A549 (cell line): Measurements from ENCODE around the gene MTA3. TPM values are rescaled to one million over a fixed set of nuclear protein-coding genes. Genes with fewer than 3 reads are reported as not detected.
A peak's percentile ranks its signal among the peaks of the same experiment; 100 is the strongest.

Experiments
- ATAC-seq, 2 experiments: fragments of 200-7000 bp in 1 of 2; fragments of >200 bp in 1 of 2; cut with Nextera tagmentation in 1 of 2; cut with Tn5 transposase in 1 of 2; 3 replicates each; pipeline versions ENCODE4 v1.8.0 to v1.9.1; 2018 to 2020; ENCODE audit warnings: mild to moderate bottlenecking in 1 of 2, moderate library complexity in 1 of 2
- CTCF ChIA-PET: fragments of 300-600 bp; sonication (Branson Sonifier 250); formaldehyde crosslinking; extraction: SDS; loops from one replicate; lab custom pipeline; 2021; ENCODE audit warnings: antibody characterized with exemption, inconsistent platforms; lab: Yijun Ruan, JAX
- POLR2A ChIA-PET: fragments of 350-600 bp; formaldehyde crosslinking; extraction: SDS; loops from one replicate; lab custom pipeline; 2021; ENCODE audit warnings: antibody characterized with exemption, inconsistent platforms; lab: Yijun Ruan, JAX
- DNase-seq, 2 experiments: peaks; one replicate each; pipeline versions ENCODE4 v3.0.0 to v3.0.0-alpha.2; 2011 to 2016; ENCODE audit warnings: low read depth in 1 of 2, low spot score in 1 of 2
- FAIRE-seq: peaks from 2 replicates; lab custom pipeline; 2011; peaks lifted over from hg19 to GRCh38; lab: Jason Lieb, UNC
- H3K27ac ChIP-seq, 2 experiments: fragments of >200 bp; sonication (Bioruptor Twin); formaldehyde crosslinking; 3 replicates each; pipeline ENCODE4 v1.5.1; 2016 to 2017
- H3K4me1 ChIP-seq: fragments of >200 bp; sonication (Bioruptor Twin); formaldehyde crosslinking; 3 replicates; pipeline ENCODE4 v1.6.1; 2016
- H3K4me2 ChIP-seq: fragments of >200 bp; sonication (Bioruptor Twin); formaldehyde crosslinking; 3 replicates; pipeline ENCODE4 v1.6.1; 2016
- H3K4me3 ChIP-seq: fragments of >200 bp; sonication (Bioruptor Twin); formaldehyde crosslinking; 3 replicates; pipeline ENCODE4 v1.5.1; 2016
- H3K9me3 ChIP-seq: fragments of >200 bp; sonication (Bioruptor Twin); formaldehyde crosslinking; 3 replicates; pipeline ENCODE4 v1.6.1; 2016
- BHLHE40 ChIP-seq: IDR thresholded peaks from 2 replicates; pipeline ENCODE4 v1.6.1; 2012; ENCODE audit warnings: low read depth, low read length, inconsistent platforms
- CBX8 ChIP-seq: fragments of 200-600 bp; sonication (generic); IDR thresholded peaks from 2 replicates; pipeline ENCODE4 v1.6.1; 2016
- CEBPB ChIP-seq, 2 experiments: fragments of >200 bp in 1 of 2; sonication (Bioruptor Twin) in 1 of 2; formaldehyde crosslinking in 1 of 2; IDR thresholded peaks; 2 replicates each; pipeline ENCODE4 v1.6.1; 2012 to 2016
- CHD2 ChIP-seq: fragments of 150-350 bp; IDR thresholded peaks from 2 replicates; pipeline ENCODE4 v1.6.1; 2014; ENCODE audit warnings: low read length; ENCODE audit not compliant: partially characterized antibody
- EHMT2 ChIP-seq: fragments of 200-600 bp; sonication (generic); IDR thresholded peaks from 2 replicates; pipeline ENCODE4 v1.6.1; 2016; ENCODE audit warnings: antibody characterized with exemption, low read depth, mild to moderate bottlenecking, moderate library complexity
- EP300 ChIP-seq, 2 experiments: fragments of >200 bp; sonication (Bioruptor Twin); formaldehyde crosslinking; IDR thresholded peaks; 2 replicates in 1 of 2; 3 replicates in 1 of 2; pipeline ENCODE4 v1.6.1; 2016 to 2017
- GATA3 ChIP-seq: IDR thresholded peaks from 2 replicates; pipeline ENCODE4 v1.6.1; 2012; ENCODE audit warnings: borderline replicate concordance
- HOXA7 ChIP-seq: fragments of 250-450 bp; sonication (Bioruptor Pico); IDR thresholded peaks from 2 replicates; pipeline ENCODE4 v1.5.0; 2020; ENCODE audit warnings: mild to moderate bottlenecking, moderate library complexity
- HOXB5 ChIP-seq: fragments of 250-450 bp; sonication (Bioruptor Pico); IDR thresholded peaks from 2 replicates; pipeline ENCODE4 v1.5.0; 2020; ENCODE audit warnings: mild to moderate bottlenecking, moderate library complexity
- JUN ChIP-seq, 2 experiments: fragments of >200 bp; sonication (Bioruptor Twin); formaldehyde crosslinking; IDR thresholded peaks; 2 replicates in 1 of 2; 3 replicates in 1 of 2; pipeline ENCODE4 v1.6.1; 2016 to 2017
- PHF8 ChIP-seq: fragments of 200-600 bp; sonication (generic); IDR thresholded peaks from 2 replicates; pipeline ENCODE4 v1.6.1; 2016; ENCODE audit warnings: low read depth, mild to moderate bottlenecking, antibody characterized with exemption, moderate library complexity, borderline replicate concordance
- POLR2A ChIP-seq: IDR thresholded peaks from 2 replicates; pipeline ENCODE4 v1.6.1; 2012; ENCODE audit warnings: mild to moderate bottlenecking, low read length
- RAD21 ChIP-seq, 2 experiments: fragments of >200 bp in 1 of 2; sonication (Bioruptor Twin) in 1 of 2; formaldehyde crosslinking in 1 of 2; IDR thresholded peaks in 1 of 2; conservative IDR thresholded peaks in 1 of 2; 2 replicates in 1 of 2; 3 replicates in 1 of 2; pipeline ENCODE4 v1.6.1; 2012 to 2018; ENCODE audit warnings: inconsistent platforms in 1 of 2
- RARB ChIP-seq: fragments of 250-450 bp; sonication (Bioruptor Pico); IDR thresholded peaks from 2 replicates; pipeline ENCODE4 v1.8.0; 2021; ENCODE audit warnings: mild to moderate bottlenecking, moderate library complexity
- RNF2 ChIP-seq: fragments of 200-600 bp; sonication (generic); IDR thresholded peaks from 2 replicates; pipeline ENCODE4 v1.6.1; 2016; ENCODE audit warnings: low read depth, mild to moderate bottlenecking, antibody characterized with exemption, moderate library complexity, borderline replicate concordance
- SMC3 ChIP-seq: fragments of >200 bp; sonication (Bioruptor Twin); formaldehyde crosslinking; IDR thresholded peaks from 3 replicates; pipeline ENCODE4 v1.6.1; 2018; ENCODE audit warnings: inconsistent platforms
- TFCP2L1 ChIP-seq: fragments of 250-450 bp; sonication (Bioruptor Pico); IDR thresholded peaks from 2 replicates; pipeline ENCODE4 v1.5.0; 2021; ENCODE audit warnings: mild to moderate bottlenecking
- USF2 ChIP-seq: fragments of 450-650 bp; IDR thresholded peaks from 2 replicates; pipeline ENCODE4 v1.6.1; 2014; ENCODE audit warnings: antibody characterized with exemption
- ZFP36 ChIP-seq: fragments of 450-650 bp; IDR thresholded peaks from 2 replicates; pipeline ENCODE4 v1.6.1; 2014; ENCODE audit warnings: borderline replicate concordance; ENCODE audit not compliant: partially characterized antibody
- WGBS: methylation state at CpG from one replicate; pipeline ENCODE4 v1.1.6; 2017; ENCODE audit errors: missing lambda C conversion rate; 5-methylcytosine and 5-hydroxymethylcytosine counted together
- polyA minus RNA-seq: library from RNA; depleted of rRNA, polyadenylated mRNA; stranded (reverse); fragments of >200 nt; gene quantifications from 2 replicates; pipeline ENCODE4 v1.2.3, GENCODE V29; 2011; rRNA and poly(A)+ RNA removed
- polyA plus RNA-seq, 4 experiments: library from polyadenylated mRNA; depleted of rRNA in 3 of 4; stranded (reverse); fragments of >200 nt; fragmentation: RNase III in 1 of 4; extraction: RNeasy Plus Mini Kit Qiagen cat#74134 plus additional on column Dnase treatment in 1 of 4; gene quantifications; 2 replicates in 3 of 4; 3 replicates in 1 of 4; pipeline ENCODE4 v1.2.3, GENCODE V29; 2011 to 2017
- TF ChIP-seq, protein P1 (sequence below): fragments of >200 bp; sonication (Bioruptor Twin); formaldehyde crosslinking; IDR thresholded peaks from 3 replicates; pipeline ENCODE4 v1.5.1; 2016
- TF ChIP-seq, protein P2 (sequence below): fragments of >200 bp; sonication (Bioruptor Twin); formaldehyde crosslinking; IDR thresholded peaks from 2 replicates; pipeline ENCODE4 v1.6.1; 2016

The MTA3 gene
- polyA plus RNA-seq (2011; rRNA removed) (65.6 and 74.1 TPM in 2 replicates), polyA plus RNA-seq (2017; fragmentation: RNase III; extraction: RNeasy Plus Mini Kit Qiagen cat#74134 plus additional on column Dnase treatment) (45.3 to 52.7 TPM (median 49.3 TPM) in 3 replicates), polyA minus RNA-seq (34.5 and 46.8 TPM in 2 replicates)
- polyA plus RNA-seq (2012; cell fraction: cytosol; rRNA removed) = 30.1 and 31.6 TPM in 2 replicates
- polyA plus RNA-seq (2012; cell fraction: nucleus; rRNA removed) = 16.1 and 42.3 TPM in 2 replicates

DNA sequence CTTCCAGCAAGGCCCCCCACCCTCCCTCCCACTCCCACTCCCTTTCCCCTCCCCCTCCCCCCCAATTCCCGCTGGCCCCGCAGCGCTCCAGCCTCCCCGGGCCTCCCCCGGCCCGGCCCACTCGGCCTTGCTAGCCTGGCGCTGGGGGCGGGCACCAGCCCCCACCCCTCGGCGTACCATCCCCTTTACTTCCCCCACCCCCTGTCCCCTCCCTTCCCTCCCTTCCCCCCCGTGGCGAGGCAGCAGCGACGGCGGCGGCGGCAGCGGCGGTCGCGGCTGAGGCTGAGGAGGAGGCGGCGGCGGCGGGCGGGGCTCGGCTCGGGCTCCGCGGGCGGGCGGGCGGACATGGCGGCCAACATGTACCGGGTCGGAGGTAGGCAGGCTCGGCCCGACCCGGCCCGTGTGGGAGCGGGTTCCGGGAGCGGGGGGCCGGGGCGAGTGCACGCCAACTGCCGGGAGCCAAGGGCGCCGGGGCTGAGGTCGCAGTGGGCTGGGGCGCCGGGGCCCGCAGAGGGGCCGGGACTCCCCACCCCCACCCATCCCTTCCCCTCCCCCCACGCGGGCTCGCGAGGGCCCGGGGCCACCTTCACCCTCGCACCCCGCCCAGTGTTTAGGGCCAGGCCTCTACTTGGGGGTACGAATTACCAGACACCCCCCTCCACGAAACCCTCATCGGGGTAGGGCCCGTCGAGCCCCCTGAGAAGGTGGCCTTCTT lies at the start of gene MTA3:
MTA3 (plus strand) TSS at position 232 of the 715 bp plus-strand sequence; CDS start at position 346, 114 bp downstream.
- ATAC-seq (peak; percentile 86 to 90), DNase-seq (peak; percentile 41 to 48), FAIRE-seq (no peak)
- ChIA-PET CTCF (no interaction called here), POLR2A (interaction anchor here (0.7 to 1.5 kb wide), 2 partner anchors 13 to 282 kb away, joined by 3 to 4 read pairs; no protein-coding TSS in a partner anchor)
- Histone ChIP-seq H3K4me3 (peak within 1 kb of the TSS; percentile 94), H3K4me1 (peaks cover 14% of the 10 kb centered on the region), H3K4me2 (peak within 1 kb of the TSS; percentile 92), H3K27ac (peak within 1 kb of the TSS; percentile 98 to 100), H3K9me3 (no peaks in the 10 kb centered on the region)
- 0% methylated on average over 1 of the region's 67 CpGs for WGBS
- TF ChIP-seq TFCP2L1 (CRISPR knock-in tag) (no peak), USF2 (no peak), RAD21 (conservative IDR thresholded peaks at IDR 0.05 in 1 of 2, IDR thresholded peaks at IDR 0.05 in 1 of 2) (no peak), PHF8 (peak; percentile 73), BHLHE40 (no peak), RNF2 (no peak), CHD2 (peak; percentile 74), EP300 (IDR thresholded peaks at IDR 0.05) (no peak), SMC3 (no peak), JUN (IDR thresholded peaks at IDR 0.05) (peak in 1 of 2 experiments; percentile 68; a peak in 2 of 5 replicates), POLR2A (peak; percentile 46)
- TF ChIP-seq, protein P1, sequence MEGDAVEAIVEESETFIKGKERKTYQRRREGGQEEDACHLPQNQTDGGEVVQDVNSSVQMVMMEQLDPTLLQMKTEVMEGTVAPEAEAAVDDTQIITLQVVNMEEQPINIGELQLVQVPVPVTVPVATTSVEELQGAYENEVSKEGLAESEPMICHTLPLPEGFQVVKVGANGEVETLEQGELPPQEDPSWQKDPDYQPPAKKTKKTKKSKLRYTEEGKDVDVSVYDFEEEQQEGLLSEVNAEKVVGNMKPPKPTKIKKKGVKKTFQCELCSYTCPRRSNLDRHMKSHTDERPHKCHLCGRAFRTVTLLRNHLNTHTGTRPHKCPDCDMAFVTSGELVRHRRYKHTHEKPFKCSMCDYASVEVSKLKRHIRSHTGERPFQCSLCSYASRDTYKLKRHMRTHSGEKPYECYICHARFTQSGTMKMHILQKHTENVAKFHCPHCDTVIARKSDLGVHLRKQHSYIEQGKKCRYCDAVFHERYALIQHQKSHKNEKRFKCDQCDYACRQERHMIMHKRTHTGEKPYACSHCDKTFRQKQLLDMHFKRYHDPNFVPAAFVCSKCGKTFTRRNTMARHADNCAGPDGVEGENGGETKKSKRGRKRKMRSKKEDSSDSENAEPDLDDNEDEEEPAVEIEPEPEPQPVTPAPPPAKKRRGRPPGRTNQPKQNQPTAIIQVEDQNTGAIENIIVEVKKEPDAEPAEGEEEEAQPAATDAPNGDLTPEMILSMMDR = no peak

DNA sequence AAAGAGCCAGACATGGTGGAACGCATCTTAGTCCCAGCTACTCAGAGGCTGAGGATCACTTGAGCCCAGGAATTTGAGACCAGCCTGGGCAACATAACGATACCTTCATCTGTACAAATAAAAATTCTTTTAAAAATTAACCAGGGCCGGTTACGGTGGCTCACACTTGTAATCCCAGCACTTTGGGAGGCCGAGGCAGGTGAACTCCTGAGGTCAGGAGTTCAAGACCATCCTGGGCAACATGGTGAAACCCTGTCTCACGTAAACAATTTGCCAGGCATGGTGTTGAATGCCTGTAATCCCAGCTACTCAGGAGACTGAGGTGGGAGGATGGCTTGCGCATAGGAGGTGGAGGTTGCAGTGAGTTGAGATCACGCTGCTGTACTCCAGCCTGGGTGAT lies 48.8 kb upstream of the MTA3 start:
- 63% methylated on average over 8 of the region's 8 CpGs for WGBS
- H3K9me3 ChIP-seq = no peaks in the 10 kb centered on the region
- ChIA-PET POLR2A (no interaction called here), CTCF (interaction anchor here (0.9 kb wide), 1 partner anchor 143 kb away, joined by 3 read pairs; no protein-coding TSS in a partner anchor)
- H3K4me2 ChIP-seq = no peak overlapping the region
- DNase-seq (no peak), FAIRE-seq (no peak), ATAC-seq (no peak)
- no peaks in the 10 kb centered on the region for H3K4me1 ChIP-seq
- H3K4me3 ChIP-seq = no peak overlapping the region
- TF ChIP-seq, protein P2, sequence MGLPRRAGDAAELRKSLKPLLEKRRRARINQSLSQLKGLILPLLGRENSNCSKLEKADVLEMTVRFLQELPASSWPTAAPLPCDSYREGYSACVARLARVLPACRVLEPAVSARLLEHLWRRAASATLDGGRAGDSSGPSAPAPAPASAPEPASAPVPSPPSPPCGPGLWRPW = no peak
- TF ChIP-seq GATA3 (no peak), RARB (no peak), CEBPB (IDR thresholded peaks at IDR 0.05) (no peak), RNF2 (no peak), HOXB5 (CRISPR knock-in tag) (no peak), CBX8 (no peak), BHLHE40 (no peak), TFCP2L1 (CRISPR knock-in tag) (no peak), HOXA7 (no peak), EHMT2 (no peak), ZFP36 (no peak)
- no peak overlapping the region for H3K27ac ChIP-seq
